K562 (cell line): ENCODE data around the gene CMTR1.

ENCODE experiments used
- BMI1 ChIP-seq: fragments of 150-350 bp; IDR thresholded peaks from 2 replicates; pipeline ENCODE4 v1.6.1; 2014; ENCODE audit warnings: low read length
- CREB1 ChIP-seq, 2 experiments: sonication (generic) in 1 of 2; formaldehyde crosslinking in 1 of 2; IDR thresholded peaks; 2 replicates each; pipeline versions ENCODE4 v1.6.1 to v1.8.0; 2012 to 2022; ENCODE audit warnings: inconsistent platforms in 1 of 2, mild to moderate bottlenecking in 1 of 2, missing genetic modification reagents in 1 of 2, moderate library complexity in 1 of 2
- CTCF ChIP-seq, 3 experiments: IDR thresholded peaks in 2 of 3; conservative IDR thresholded peaks in 1 of 3; 2 replicates each; pipeline ENCODE4 v1.5.1; 2011 to 2012; ENCODE audit warnings: low read length in 3 of 3, mild to moderate bottlenecking in 3 of 3, control low read depth in 2 of 3, improper control_type of control experiment in 1 of 3, inconsistent platforms in 1 of 3, low read depth in 1 of 3, mixed read lengths in 1 of 3, moderate library complexity in 1 of 3; ENCODE audit not compliant: insufficient read depth in 2 of 3
- EZH2 ChIP-seq: IDR thresholded peaks from 2 replicates; pipeline ENCODE4 v1.6.1; 2012; ENCODE audit warnings: low read depth, mild to moderate bottlenecking, inconsistent platforms, low read length, borderline replicate concordance
- HNRNPH1 ChIP-seq: fragments of 200-400 bp; formaldehyde crosslinking; optimal IDR thresholded peaks from 2 replicates; pipeline ENCODE3; 2017; ENCODE audit warnings: low read depth, mild to moderate bottlenecking, low read length, moderate library complexity
- IRF1 ChIP-seq: sonication (generic); formaldehyde crosslinking; IDR thresholded peaks from 2 replicates; pipeline ENCODE4 v1.8.0; 2022; ENCODE audit warnings: missing genetic modification reagents, mild to moderate bottlenecking, borderline replicate concordance
- SIN3A ChIP-seq, 2 experiments: fragments of 150-350 bp in 1 of 2; IDR thresholded peaks; 2 replicates each; pipeline ENCODE4 v1.6.1; 2011 to 2016; ENCODE audit warnings: borderline replicate concordance in 2 of 2, low read depth in 2 of 2, low read length in 2 of 2, mild to moderate bottlenecking in 2 of 2, moderate library complexity in 2 of 2; ENCODE audit not compliant: control insufficient read depth in 1 of 2
- SP2 ChIP-seq: IDR thresholded peaks from 2 replicates; pipeline ENCODE4 v1.6.1; 2011; ENCODE audit warnings: mild to moderate bottlenecking, low read depth, low read length, moderate library complexity; ENCODE audit not compliant: poor library complexity, severe bottlenecking; ENCODE audit errors: extremely low read depth

GRCh38 chr6:37524025-37524969, 91.3 kb downstream of the CMTR1 start:
- no peak for TF ChIP-seq IRF1 (CRISPR knock-in tag)
- no peak for TF ChIP-seq CTCF (IDR thresholded peaks at IDR 0.05 in 2 of 3, conservative IDR thresholded peaks at IDR 0.05 in 1 of 3; ENCODE audit: insufficient read depth in 2 of 3, low read depth in 1 of 3, low read length in 3 of 3)
- TF ChIP-seq SIN3A (IDR thresholded peaks at IDR 0.05; ENCODE audit: borderline replicate concordance in 2 of 2, control insufficient read depth in 1 of 2, low read depth in 2 of 2, low read length in 2 of 2), result no peak
- no peak for TF ChIP-seq EZH2
- TF ChIP-seq CREB1 (IDR thresholded peaks at IDR 0.05), result no peak
- TF ChIP-seq CREB1 (CRISPR knock-in tag; IDR thresholded peaks at IDR 0.05), result no peak
- TF ChIP-seq HNRNPH1, result no peak
- TF ChIP-seq SP2, result no peak
- no peak for TF ChIP-seq BMI1
